Left colon (tissue), 2 donors: ENCODE data around the gene SLC39A9. TPM values are rescaled to one million over a fixed set of nuclear protein-coding genes. Genes with fewer than 3 reads are reported as not detected.
"Not testable (repeated sequence)": the region's sequence is repeated elsewhere in the genome, so short reads cannot be mapped to it uniquely, and the experiment has no call there.

Experiments
- ATAC-seq: fragments of 200-7000 bp; cut with Tn5 transposase; one replicate; pipeline ENCODE4 v1.9.1; 2020; ENCODE audit warnings: mild to moderate bottlenecking, moderate library complexity
- DNase-seq, 2 donors: peaks; one replicate each; pipeline ENCODE4 v3.0.0-alpha.2; 2020
- intact Hi-C, 2 donors: fragments of 100-400 bp; cut with DNase I in 1 of 2; cut with micrococcal nuclease in 1 of 2; formaldehyde crosslinking; loops; one replicate each; pipeline versions ENCODE4 v1.11.2 to v1.14.0; 2022; cut with DNase I, micrococcal nuclease
- total RNA-seq, 2 donors: library from RNA; stranded (reverse); fragmentation: NEBNext Ultra II Directional; extraction: Animal tissue kit (Norgen Biotek cat#: 25700); gene quantifications; one replicate each; pipeline ENCODE4 v1.2.1, GENCODE V29; 2021
- donor health status: DM: no; HTN: no; CAD: no.
- donor health status: DM: yes; HTN: yes; CAD: no.

SLC39A9 gene
- total RNA-seq, 2 donors from 2014 or later, result 80.7 to 84.5 TPM

- no peak for DNase-seq
- ATAC-seq, result no peak
- intact Hi-C loops, result no loop called here
Observed at GRCh38 chr14:69404883-69405282, 6.4 kb downstream of the SLC39A9 start.

DNA sequence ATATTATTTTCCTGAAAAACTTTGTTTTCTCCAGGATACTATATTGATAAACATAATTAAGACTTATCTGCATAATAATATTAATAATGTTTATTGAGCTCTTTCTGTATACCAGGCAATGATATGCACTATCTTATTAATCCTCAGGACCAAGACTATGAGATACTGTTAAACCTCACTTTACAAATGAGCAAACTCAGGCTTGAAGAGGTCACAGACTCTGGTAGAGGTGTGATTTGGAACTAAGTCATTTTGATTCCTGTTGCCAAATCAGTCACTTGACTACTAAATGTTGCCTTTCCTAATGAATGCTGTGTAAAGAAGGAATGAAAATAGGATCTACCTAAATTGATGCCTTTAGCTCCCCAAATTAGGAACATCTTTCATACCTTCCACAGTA, 7.3 kb downstream of the SLC39A9 start:
- DNase-seq, result no peak
- intact Hi-C loops, result no loop called here
- ATAC-seq, result no peak

DNA sequence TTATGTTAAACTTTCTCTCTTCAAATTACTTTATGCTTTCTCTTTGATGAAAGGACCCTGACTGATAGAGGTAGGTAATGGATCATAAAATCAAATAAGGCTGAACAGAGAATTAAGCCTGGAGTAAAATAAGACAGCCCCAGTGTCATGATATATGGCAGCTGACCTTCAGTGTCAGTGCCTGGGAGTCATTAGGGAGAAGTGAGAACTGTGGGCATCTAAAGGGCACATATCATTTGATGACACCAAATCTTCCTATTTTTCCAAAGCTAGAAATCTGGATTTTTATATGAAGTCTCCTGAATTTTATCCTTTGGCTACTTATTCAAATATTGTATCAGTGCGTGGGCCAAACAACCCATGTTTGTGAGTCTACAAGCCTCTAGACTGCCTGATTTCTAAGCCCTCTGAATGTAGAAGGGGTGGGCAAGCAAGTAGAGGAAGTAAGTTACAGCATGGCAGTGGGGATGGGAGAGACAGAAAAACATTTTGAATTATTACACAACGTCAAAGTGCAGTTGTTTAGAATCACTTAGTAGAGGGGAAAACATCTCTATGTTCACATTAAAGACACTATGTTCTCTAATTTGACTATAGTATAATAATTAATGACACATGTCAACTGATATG, 10.0 kb downstream of the SLC39A9 start:
- no peak for ATAC-seq
- intact Hi-C loops, result no loop called here

DNA sequence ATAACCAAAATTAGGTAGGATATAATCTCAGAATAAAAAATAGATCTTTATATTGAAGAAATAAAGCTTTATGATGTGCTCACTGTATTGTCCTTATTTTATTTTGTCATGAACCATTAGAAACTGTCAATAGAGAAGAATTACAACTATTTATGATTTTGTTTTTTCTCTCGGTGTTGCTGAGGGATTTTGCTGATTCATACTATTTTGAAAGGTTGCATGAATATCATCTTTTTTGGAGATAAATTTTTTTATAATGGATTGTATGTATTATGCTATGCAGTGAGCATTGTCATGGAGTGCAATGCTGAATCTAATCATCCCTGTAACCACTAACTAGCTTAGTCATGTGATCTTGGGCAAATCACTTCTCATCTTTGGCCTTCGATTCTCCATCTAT, 15.0 kb downstream of the SLC39A9 start:
- no peak for DNase-seq
- ATAC-seq, result no peak
- intact Hi-C loops, result no loop called here

More for the DNA sequence above, 10.0 kb downstream of the SLC39A9 start:
- no peak for DNase-seq

DNA sequence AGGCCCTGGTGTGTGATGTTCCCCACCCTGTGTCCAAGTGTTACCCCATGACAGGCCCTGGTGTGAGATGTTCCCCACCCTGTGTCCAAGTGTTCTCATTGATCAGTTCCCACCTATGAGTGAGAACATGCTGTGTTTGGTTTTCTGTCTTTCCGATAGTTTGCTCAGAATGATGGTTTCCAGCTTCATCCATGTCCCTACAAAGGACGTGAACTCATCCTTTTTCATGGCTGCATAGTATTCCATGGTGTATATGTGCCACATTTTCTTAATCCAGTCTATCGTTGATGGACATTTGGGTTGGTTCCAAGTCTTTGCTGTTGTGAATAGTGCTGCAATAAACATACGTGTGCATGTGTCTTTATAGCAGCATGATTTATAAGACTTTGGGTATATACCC, 17.6 kb downstream of the SLC39A9 start:
- DNase-seq, intact Hi-C loops: not testable (repeated sequence)

DNA sequence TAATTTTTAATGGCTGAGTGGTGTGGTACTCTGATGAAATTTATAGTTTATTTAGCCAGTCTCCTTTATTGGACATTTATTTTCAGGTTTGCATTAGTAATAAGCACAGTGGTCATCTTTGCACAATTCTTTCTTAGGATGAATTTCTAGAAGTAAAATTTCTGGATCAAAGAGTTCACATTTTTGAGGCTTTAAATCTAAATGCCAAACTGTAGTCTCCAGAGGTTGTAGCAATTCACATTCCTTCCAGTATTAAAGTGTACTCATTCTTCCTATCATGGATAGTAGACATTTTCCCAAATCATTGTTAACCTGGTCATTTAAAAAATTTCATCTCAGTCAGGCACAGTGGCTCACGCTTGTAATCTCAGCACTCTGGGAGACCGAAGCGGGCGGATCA, 24.8 kb downstream of the SLC39A9 start:
- DNase-seq, result no peak
- intact Hi-C loops, result no loop called here
- no peak for ATAC-seq

More for the DNA sequence above, 17.6 kb downstream of the SLC39A9 start:
- not testable (repeated sequence) for ATAC-seq

- no peak for DNase-seq
- intact Hi-C loops, result no loop called here
- ATAC-seq, result no peak
Observed at GRCh38 chr14:69424149-69424923, 25.8 kb downstream of the SLC39A9 start.

- no peak for DNase-seq
- no peak for ATAC-seq
- intact Hi-C loops, result no loop called here
Observed at GRCh38 chr14:69427596-69427995, 29.1 kb downstream of the SLC39A9 start.

DNA sequence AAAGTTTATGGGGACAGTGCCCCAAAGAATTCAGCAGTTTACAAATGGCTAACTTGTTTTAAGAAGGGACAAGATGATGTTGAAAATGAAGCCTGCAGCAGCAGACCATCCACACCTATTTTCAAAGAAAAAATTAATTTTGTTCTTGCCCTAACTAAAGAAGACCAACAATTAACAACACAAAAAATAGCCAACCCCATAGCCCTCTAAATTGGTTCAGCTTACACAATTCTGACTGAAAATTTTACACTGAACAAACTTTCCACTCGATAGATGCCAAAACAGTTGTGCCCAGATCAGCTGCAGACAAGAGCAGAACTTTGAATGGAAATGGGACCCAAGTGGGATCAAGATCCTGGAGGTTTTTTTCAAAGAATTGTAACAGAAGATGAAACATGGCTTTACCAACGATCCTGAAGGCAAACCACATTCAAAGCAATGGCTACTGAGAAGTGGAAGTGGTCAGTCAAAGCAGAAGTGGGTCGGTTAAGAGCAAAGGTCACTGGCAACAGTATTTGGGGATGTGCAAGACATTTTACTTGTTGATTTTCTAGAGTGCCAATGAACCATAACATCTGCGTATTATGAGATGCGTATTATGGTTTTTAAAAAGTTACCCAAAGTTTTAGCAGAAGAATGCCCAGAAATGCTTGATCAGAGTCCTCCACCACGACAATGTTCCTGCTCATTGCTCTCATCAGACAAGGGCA, 30.0 kb downstream of the SLC39A9 start:
- no peak for DNase-seq

GRCh38 chr14:69429643-69430042, 31.2 kb downstream of the SLC39A9 start:
- DNase-seq, result no peak
- no peak for ATAC-seq

More for the DNA sequence above, 30.0 kb downstream of the SLC39A9 start:
- intact Hi-C loops, result no loop called here
- no peak for ATAC-seq

DNA sequence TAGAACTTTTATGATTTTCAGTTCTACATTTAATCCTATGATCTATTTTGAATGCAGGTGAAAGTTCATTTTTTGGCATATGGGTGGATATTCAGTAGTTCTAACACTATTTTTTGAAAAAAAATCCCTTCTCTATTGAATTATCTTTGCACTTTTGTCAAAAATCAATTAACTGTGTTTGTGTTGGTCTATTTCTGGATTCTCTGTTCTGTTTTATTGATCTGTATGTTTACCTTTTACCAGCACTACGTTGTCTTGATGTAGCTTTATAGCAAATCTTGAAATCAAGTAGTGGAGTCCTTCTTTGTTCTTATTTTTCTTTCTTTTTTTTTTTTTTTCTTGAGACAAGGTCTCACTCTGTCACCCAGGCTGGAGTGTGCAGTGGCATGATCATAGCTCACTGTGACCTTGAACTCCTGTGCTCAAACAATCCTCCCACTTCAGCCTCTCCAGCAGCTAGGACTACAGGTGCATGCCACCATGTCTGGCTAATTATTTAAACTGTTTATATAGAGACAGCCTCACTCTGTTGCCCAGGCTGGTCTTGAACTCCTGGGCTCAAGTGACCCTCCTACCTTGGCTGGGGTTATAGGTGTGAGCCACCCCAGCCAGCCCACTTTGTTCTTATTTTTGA, 31.9 kb downstream of the SLC39A9 start:
- ATAC-seq (no peak), DNase-seq (no peak)
- intact Hi-C loops, result no loop called here

More at GRCh38 chr14:69429643-69430042, 31.2 kb downstream of the SLC39A9 start:
- intact Hi-C loops, result no loop called here

GRCh38 chr14:69432364-69432763, 33.9 kb downstream of the SLC39A9 start:
- intact Hi-C loops, result no loop called here
- ATAC-seq (no peak), DNase-seq (no peak)

DNA sequence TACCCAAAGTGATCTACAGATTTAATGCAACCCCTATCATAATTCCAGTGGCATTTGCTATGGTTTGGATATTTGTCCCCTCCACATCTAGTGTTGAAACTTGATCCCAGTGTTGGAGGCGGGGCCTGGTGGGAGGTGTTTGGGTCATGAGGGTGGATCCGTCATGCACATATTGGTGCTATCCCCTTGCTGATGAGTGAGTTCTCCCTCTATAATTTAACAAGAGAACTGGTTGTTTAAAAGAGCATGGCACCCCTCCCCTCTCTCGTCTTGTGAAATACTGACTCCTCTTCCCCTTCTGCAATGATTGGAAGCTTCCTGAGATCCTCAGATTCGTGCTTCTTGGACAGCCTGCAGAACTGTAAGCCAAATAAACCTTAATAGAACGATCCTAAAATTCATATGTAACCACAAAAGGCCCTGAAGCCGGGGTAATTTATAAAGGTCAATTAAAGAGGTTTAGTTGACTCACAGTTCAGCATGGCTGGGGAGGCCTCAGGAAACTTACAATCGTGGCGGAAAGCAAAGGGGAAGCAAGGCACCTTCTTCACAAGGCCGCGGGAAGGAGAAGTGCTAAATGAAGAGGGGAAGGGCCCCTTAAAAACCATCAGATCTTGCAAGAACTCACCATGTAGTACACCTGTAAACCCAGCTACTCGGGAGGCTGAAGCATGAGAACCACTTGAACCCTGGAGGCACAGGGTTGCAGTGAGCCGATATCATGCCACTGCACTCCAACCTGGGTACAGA, 41.2 kb downstream of the SLC39A9 start:
- intact Hi-C loops, result no loop called here
- no peak for ATAC-seq

GRCh38 chr14:69441948-69442347, 43.5 kb downstream of the SLC39A9 start:
- intact Hi-C loops, result no loop called here
- no peak for DNase-seq
- no peak for ATAC-seq

More for the DNA sequence above, 41.2 kb downstream of the SLC39A9 start:
- DNase-seq, result no peak

DNA sequence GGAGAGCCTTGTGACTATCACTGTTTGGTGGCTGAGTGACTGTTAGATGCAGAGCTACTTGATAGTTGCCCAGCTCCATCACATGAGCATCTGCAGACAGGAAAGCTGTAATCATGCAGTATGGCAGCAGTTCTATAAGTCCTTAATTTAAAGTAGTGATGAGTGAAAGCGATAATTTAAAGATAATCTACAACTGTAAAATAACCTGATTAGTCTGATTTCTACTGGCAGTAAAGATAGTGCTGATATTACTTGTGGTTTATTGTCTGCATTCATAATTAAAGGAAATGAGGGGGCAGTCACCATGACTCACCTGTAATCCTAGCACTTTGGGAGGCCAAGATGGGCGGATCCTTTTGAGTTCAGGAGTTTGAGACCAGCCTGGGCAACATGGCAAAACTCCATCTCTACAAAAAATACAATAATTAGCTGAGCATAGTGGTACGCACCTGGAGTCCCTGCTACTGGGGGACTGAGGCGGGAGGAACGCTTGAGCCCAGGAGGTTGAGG, 44.9 kb downstream of the SLC39A9 start:
- DNase-seq, result no peak
- intact Hi-C loops, result no loop called here
- no peak for ATAC-seq

DNA sequence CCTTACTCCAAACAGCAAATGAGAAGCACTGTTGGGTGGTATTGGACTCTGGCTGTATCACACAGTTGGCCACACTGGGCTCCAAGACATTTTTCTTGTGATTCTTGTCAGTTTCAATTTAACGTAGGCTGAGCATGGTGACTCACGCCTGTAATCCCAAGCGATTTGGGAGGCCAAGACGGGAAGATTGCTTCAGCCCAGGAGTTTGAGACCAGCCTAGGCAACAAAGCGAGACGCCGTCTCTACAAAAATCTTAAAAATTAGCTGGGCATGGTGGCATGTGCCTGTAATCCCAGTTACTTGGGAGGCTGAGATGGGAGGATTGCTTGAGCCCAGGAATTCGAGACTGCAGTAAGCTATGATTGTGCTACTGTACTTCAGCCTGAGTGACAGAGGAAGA, 50.7 kb downstream of the SLC39A9 start:
- no peak for DNase-seq
- no peak for ATAC-seq
- intact Hi-C loops, result no loop called here

DNA sequence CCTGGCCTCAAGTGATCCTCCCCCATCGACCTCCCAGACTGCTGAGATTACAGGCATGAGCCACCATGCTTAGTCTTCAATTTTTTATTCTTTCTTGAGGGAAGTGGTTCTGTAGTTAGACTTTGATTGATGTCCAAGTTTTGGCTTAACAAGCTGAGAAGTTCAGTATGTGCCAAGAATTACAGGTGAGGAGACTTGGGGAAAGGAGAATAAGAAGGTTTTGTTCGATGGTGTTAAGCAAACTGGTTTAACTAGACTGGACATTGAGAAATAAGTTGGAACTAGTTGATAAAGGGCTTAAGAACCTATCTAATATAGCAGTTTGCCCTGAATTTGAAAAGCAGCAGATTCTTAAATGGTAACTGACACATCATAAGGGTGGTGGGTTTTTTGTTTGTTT, 53.4 kb downstream of the SLC39A9 start:
- ATAC-seq, result no peak
- intact Hi-C loops, result no loop called here
- DNase-seq, result no peak

DNA sequence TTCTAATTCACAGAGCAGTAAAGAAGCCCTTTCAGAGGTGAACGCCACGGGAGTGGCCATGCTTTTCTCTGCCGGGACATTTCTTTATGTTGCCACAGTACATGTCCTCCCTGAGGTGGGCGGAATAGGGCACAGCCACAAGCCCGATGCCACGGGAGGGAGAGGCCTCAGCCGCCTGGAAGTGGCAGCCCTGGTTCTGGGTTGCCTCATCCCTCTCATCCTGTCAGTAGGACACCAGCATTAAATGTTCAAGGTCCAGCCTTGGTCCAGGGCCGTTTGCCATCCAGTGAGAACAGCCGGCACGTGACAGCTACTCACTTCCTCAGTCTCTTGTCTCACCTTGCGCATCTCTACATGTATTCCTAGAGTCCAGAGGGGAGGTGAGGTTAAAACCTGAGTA, 59.9 kb downstream of the SLC39A9 start:
- intact Hi-C loops, result no loop called here
- DNase-seq (no peak), ATAC-seq (no peak)

DNA sequence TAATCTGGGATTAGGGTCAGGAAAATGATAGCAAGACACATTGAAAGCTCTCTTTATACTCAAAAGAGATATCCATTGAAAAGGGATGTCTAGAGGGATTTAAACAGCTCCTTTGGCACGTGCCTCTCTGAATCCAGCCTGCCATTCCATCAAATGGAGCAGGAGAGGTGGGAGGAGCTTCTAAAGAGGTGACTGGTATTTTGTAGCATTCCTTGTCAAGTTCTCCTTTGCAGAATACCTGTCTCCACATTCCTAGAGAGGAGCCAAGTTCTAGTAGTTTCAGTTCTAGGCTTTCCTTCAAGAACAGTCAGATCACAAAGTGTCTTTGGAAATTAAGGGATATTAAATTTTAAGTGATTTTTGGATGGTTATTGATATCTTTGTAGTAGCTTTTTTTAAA, 60.6 kb downstream of the SLC39A9 start:
- DNase-seq (no peak), ATAC-seq (no peak)
- intact Hi-C loops, result no loop called here
